ENCODE data around the gene PGM5.

DNA sequence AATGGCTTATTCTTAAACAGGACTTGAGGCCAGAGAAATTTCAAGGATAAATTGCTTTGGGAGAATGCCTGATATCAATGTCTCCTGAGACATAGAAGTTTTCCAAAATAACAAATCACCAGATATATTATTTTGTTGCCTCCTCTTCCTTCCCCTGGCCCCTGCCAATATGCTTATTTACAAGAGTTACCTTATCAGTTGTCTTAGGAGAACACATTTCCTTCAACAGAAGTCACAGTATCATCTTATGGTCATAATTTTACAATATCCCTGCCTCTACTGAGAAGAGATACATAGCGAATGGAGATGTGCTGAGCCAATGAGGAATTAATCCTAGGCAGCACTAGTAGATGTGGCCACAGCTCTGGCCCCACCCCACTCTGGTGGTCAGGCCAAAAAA is 141.2 kb downstream of the PGM5 start:
- TF ChIP-seq, protein P1, sequence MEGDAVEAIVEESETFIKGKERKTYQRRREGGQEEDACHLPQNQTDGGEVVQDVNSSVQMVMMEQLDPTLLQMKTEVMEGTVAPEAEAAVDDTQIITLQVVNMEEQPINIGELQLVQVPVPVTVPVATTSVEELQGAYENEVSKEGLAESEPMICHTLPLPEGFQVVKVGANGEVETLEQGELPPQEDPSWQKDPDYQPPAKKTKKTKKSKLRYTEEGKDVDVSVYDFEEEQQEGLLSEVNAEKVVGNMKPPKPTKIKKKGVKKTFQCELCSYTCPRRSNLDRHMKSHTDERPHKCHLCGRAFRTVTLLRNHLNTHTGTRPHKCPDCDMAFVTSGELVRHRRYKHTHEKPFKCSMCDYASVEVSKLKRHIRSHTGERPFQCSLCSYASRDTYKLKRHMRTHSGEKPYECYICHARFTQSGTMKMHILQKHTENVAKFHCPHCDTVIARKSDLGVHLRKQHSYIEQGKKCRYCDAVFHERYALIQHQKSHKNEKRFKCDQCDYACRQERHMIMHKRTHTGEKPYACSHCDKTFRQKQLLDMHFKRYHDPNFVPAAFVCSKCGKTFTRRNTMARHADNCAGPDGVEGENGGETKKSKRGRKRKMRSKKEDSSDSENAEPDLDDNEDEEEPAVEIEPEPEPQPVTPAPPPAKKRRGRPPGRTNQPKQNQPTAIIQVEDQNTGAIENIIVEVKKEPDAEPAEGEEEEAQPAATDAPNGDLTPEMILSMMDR (IDR thresholded peaks at IDR 0.05; ENCODE audit: low read depth, low read length), result no peak
- TF ChIP-seq EZH2phosphoT487 (IDR thresholded peaks at IDR 0.05; ENCODE audit: low read depth), result no peak

Measured in OCI-LY3 (cell line).